Suprapubic skin (tissue), 4 donors: ENCODE measurements around the gene MED4.

Experiments used
- CTCF ChIP-seq, 2 donors: fragments of 200-600 bp in 1 of 2; fragments of 450-650 bp in 1 of 2; sonication (generic) in 1 of 2; IDR thresholded peaks; one replicate each; pipeline ENCODE4 v1.5.1; 2016 to 2019; ENCODE audit warnings: antibody characterized with exemption in 2 of 2, mild to moderate bottlenecking in 1 of 2, moderate library complexity in 1 of 2
- EP300 ChIP-seq: sonication (generic); formaldehyde crosslinking; IDR thresholded peaks from one replicate; pipeline ENCODE4 v1.6.1; 2017; ENCODE audit warnings: antibody characterized with exemption
- POLR2A ChIP-seq, 2 donors: fragments of 450-650 bp; IDR thresholded peaks; one replicate each; pipeline ENCODE4 v1.6.1; 2017; ENCODE audit warnings: antibody characterized with exemption in 2 of 2, mild to moderate bottlenecking in 2 of 2, moderate library complexity in 2 of 2
- POLR2AphosphoS5 ChIP-seq, 3 donors: sonication (generic); formaldehyde crosslinking; IDR thresholded peaks; one replicate each; pipeline ENCODE4 v1.6.1; 2017; ENCODE audit warnings: antibody characterized with exemption in 3 of 3

- TF ChIP-seq CTCF (IDR thresholded peaks at IDR 0.05) (no peak), POLR2A (IDR thresholded peaks at IDR 0.05) (no peak), EP300 (no peak), POLR2AphosphoS5 (IDR thresholded peaks at IDR 0.05) (no peak)
Measured at GRCh38 chr13:48132961-48133360, 38.1 kb upstream of the MED4 start.
